ENCODE data around the gene ITPKB.

DNA sequence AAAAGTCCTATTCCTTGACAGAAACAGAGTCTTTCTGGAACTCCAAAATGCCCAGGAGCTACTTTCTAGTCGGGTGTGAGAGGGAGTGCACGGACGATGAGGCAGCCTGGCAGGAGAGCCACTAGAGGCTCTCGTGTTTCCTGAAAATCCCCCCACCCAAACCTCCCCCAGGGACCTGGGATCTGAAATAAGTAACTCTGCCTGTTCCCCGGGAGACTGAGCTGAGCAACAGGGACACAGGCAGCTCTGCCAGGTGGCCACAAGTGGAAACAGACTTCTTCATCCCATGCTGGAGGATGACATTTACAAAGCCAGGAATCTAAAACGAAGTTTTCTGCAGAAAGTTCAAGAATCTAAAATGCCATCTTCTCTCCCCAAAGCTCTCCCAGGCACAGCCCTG lies 77.1 kb downstream of the ITPKB start:
- no peak for TF ChIP-seq RXRA (IDR thresholded peaks at IDR 0.05; ENCODE audit: borderline replicate concordance, low read depth)
- TF ChIP-seq CTCF (IDR thresholded peaks at IDR 0.05), result no peak
- no peak for TF ChIP-seq EP300 (IDR thresholded peaks at IDR 0.05; ENCODE audit: borderline replicate concordance in 1 of 2, low read depth in 1 of 2, low read length in 1 of 2)
- no peak for TF ChIP-seq ZBTB33 (IDR thresholded peaks at IDR 0.05; ENCODE audit: borderline replicate concordance, low read depth)
